IPS-20b (cell line): ENCODE data around the gene MYH15.
A peak's percentile ranks its signal among the peaks of the same experiment; 100 is the strongest.

ENCODE experiments used
- H3K27ac ChIP-seq: one replicate; pipeline ENCODE4 v1.5.1; 2013; ENCODE audit warnings: low read length
- H3K27me3 ChIP-seq: 2 replicates; pipeline ENCODE4 v1.6.1; 2013; ENCODE audit warnings: mild to moderate bottlenecking, low read length, inconsistent platforms; ENCODE audit not compliant: insufficient read depth
- H3K36me3 ChIP-seq: 2 replicates; pipeline ENCODE4 v1.6.1; 2013; ENCODE audit warnings: low read depth, mild to moderate bottlenecking, inconsistent platforms, low read length, moderate library complexity; ENCODE audit not compliant: insufficient read depth
- H3K4me1 ChIP-seq: 2 replicates; pipeline ENCODE4 v1.6.1; 2013; ENCODE audit warnings: mild to moderate bottlenecking, control low read depth, inconsistent platforms, low read length, moderate library complexity; ENCODE audit not compliant: insufficient read depth
- H3K4me3 ChIP-seq: 2 replicates; pipeline ENCODE4 v1.5.1; 2013; ENCODE audit warnings: mild to moderate bottlenecking, low read length, inconsistent platforms
- H3K9ac ChIP-seq: 2 replicates; pipeline ENCODE4 v1.6.1; 2013; ENCODE audit warnings: low read depth, mild to moderate bottlenecking, inconsistent platforms, low read length, moderate library complexity
- H3K9me3 ChIP-seq: 2 replicates; pipeline ENCODE4 v1.6.1; 2013; ENCODE audit warnings: mild to moderate bottlenecking, low read depth, low read length, inconsistent platforms; ENCODE audit not compliant: insufficient read depth

Gene MYH15

GRCh38 chr3:108487439-108487838 is 23.0 kb downstream of the MYH15 start:
- Histone ChIP-seq H3K4me3 (no peak overlapping the region), H3K27ac (no peak overlapping the region), H3K4me1 (peaks cover 22% of the 10 kb centered on the region), H3K9me3 (no peaks in the 10 kb centered on the region), H3K27me3 (no peaks in the 10 kb centered on the region), H3K36me3 (no peaks in the 10 kb centered on the region), H3K9ac (no peak overlapping the region)

GRCh38 chr3:108486941-108487340 is 23.5 kb downstream of the MYH15 start:
- Histone ChIP-seq H3K4me1 (peaks cover 22% of the 10 kb centered on the region), H3K27me3 (no peaks in the 10 kb centered on the region), H3K36me3 (no peaks in the 10 kb centered on the region), H3K9ac (no peak overlapping the region), H3K9me3 (no peaks in the 10 kb centered on the region), H3K4me3 (no peak overlapping the region), H3K27ac (no peak overlapping the region)

DNA sequence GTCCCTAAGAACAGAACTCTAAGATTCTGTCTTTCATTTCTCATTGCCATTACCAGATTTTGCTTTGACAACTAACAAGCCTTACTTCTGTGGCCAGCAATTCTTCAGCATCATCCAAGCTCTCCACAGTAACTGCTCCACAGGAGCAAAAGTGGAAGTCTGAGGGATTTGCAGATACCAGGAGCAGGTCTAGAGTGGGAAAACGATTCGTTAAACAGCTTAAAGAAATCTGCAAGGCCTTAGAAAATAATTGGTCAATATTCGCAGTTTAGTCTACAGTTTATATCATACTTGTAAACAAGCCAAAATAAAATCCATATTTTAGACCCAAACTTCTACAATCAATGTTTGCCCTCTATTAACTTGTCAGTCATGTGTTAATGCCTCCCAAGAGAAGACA is 24.1 kb downstream of the MYH15 start:
- peaks cover 22% of the 10 kb centered on the region for H3K4me1 ChIP-seq
- no peak overlapping the region for H3K9ac ChIP-seq
- no peak overlapping the region for H3K27ac ChIP-seq

DNA sequence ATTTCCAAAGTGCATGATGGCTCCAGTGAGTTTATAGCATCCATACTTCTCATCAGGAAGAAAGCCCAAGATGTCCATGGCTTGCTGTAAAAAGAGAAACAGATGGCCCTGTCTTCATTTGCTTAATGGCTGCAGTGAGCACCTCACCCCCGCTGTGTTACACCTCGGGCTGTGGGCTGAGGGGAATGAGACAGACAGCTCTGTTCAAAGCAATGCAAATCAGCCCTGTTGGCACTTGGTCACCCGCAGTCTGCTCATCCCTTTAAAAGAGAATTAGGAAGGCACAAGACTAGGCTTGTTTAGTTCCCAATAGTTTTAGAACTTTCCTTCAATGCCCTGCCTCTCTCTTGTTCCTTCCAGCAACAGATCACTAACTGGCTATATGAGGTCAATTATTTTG is 25.2 kb downstream of the MYH15 start:
- Histone ChIP-seq H3K9me3 (no peaks in the 10 kb centered on the region), H3K4me3 (peak overlapping the region; percentile 44; the same call in 1 of the 2 replicates), H3K36me3 (no peaks in the 10 kb centered on the region), H3K4me1 (peaks cover 22% of the 10 kb centered on the region), H3K9ac (no peak overlapping the region), H3K27ac (no peak overlapping the region), H3K27me3 (no peaks in the 10 kb centered on the region)

More for the DNA sequence above, 24.1 kb downstream of the MYH15 start:
- Histone ChIP-seq H3K36me3 (no peaks in the 10 kb centered on the region), H3K4me3 (no peak overlapping the region), H3K9me3 (no peaks in the 10 kb centered on the region), H3K27me3 (no peaks in the 10 kb centered on the region)

GRCh38 chr3:108479224-108479623 is 31.2 kb downstream of the MYH15 start:
- H3K9me3 ChIP-seq: no peaks in the 10 kb centered on the region
- H3K27ac ChIP-seq: no peak overlapping the region
- H3K9ac ChIP-seq: no peak overlapping the region
- H3K4me3 ChIP-seq: no peak overlapping the region
- H3K36me3 ChIP-seq: no peaks in the 10 kb centered on the region
- H3K4me1 ChIP-seq: no peaks in the 10 kb centered on the region
- H3K27me3 ChIP-seq: no peaks in the 10 kb centered on the region

- Histone ChIP-seq H3K9ac (no peak overlapping the region), H3K4me1 (peaks cover 5% of the 10 kb centered on the region; the same call in 1 of the 2 replicates), H3K9me3 (no peaks in the 10 kb centered on the region), H3K4me3 (no peak overlapping the region), H3K36me3 (no peaks in the 10 kb centered on the region), H3K27me3 (no peaks in the 10 kb centered on the region), H3K27ac (no peak overlapping the region)
Observed at GRCh38 chr3:108477511-108478147, 32.8 kb downstream of the MYH15 start.

GRCh38 chr3:108475220-108475782 is 35.1 kb downstream of the MYH15 start:
- Histone ChIP-seq H3K4me3 (no peak overlapping the region), H3K27ac (no peak overlapping the region), H3K4me1 (peaks cover 17% of the 10 kb centered on the region), H3K9ac (no peak overlapping the region), H3K9me3 (no peaks in the 10 kb centered on the region), H3K36me3 (no peaks in the 10 kb centered on the region), H3K27me3 (no peaks in the 10 kb centered on the region)

DNA sequence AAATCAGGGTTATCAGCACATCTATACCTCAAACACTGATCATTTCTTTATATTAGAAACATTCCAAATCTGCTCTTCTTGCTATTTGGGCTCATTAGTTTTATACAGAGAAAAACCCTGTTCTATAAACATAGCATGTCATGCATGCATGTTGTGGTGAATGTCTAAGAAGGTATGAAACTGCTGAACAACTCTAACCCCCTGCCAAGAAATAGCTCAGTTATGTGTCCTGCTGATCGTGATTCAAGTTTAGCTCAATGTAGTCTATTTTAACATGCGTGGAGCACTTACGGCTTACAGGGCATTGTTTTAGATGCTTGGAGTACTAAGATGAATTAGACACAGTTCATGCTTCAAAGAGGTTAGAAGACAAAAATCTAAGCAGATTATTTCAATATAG is 35.8 kb downstream of the MYH15 start:
- peaks cover 17% of the 10 kb centered on the region for H3K4me1 ChIP-seq
- H3K4me3 ChIP-seq: no peak overlapping the region
- no peaks in the 10 kb centered on the region for H3K9me3 ChIP-seq
- H3K27me3 ChIP-seq: no peaks in the 10 kb centered on the region
- no peak overlapping the region for H3K9ac ChIP-seq
- H3K27ac ChIP-seq: no peak overlapping the region
- H3K36me3 ChIP-seq: no peaks in the 10 kb centered on the region

DNA sequence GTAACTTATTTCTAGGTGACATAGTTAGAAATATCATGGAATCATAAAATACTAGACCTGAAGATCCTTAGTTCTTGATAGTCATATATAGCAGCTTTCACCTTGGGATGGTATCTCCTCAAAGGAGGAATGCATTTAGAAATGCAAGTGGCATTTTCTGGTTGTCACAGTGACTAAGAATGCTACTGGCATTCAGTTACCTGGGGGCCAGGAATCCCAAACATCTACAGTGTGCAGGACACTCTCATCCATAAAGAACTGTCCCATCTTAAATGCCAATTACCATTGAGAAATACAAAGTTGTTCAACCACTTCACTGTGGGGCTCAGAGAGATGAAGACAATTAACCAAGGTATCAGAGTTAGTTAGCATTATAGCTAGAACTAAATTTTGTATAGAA is 36.7 kb downstream of the MYH15 start:
- Histone ChIP-seq H3K9ac (no peak overlapping the region), H3K27ac (no peak overlapping the region), H3K9me3 (no peaks in the 10 kb centered on the region), H3K27me3 (no peaks in the 10 kb centered on the region), H3K4me1 (peaks cover 17% of the 10 kb centered on the region), H3K4me3 (no peak overlapping the region), H3K36me3 (no peaks in the 10 kb centered on the region)

- Histone ChIP-seq H3K9ac (no peak overlapping the region), H3K36me3 (no peaks in the 10 kb centered on the region), H3K9me3 (no peaks in the 10 kb centered on the region), H3K4me3 (no peak overlapping the region), H3K4me1 (peaks cover 17% of the 10 kb centered on the region), H3K27me3 (no peaks in the 10 kb centered on the region), H3K27ac (no peak overlapping the region)
Observed at GRCh38 chr3:108472001-108472591, 38.3 kb downstream of the MYH15 start.

- Histone ChIP-seq H3K36me3 (no peaks in the 10 kb centered on the region), H3K4me3 (no peak overlapping the region), H3K9me3 (no peaks in the 10 kb centered on the region), H3K9ac (no peak overlapping the region), H3K27me3 (no peaks in the 10 kb centered on the region), H3K27ac (no peak overlapping the region), H3K4me1 (peaks cover 17% of the 10 kb centered on the region)
Observed at GRCh38 chr3:108471426-108471825, 39.0 kb downstream of the MYH15 start.

DNA sequence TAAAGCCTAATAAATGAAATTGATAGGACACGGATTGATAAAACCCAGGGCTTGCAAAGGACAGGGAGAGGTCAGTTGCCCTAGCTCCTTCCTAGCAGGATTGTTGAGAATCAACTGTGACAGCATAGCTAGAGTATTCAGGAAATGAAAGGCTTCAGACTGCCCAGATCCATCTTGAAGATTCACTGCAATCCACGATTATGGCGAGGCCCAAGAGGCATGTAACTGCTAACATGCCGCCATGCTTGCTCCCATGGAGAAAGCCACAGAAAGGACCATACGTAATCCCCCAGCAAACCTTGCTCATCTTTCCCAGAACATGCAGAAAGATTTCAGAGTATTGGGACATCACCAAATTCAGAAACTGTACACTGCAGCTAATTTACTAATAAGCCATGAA is 41.3 kb downstream of the MYH15 start:
- Histone ChIP-seq H3K4me3 (no peak overlapping the region), H3K4me1 (peaks cover 17% of the 10 kb centered on the region), H3K27me3 (no peaks in the 10 kb centered on the region), H3K36me3 (no peaks in the 10 kb centered on the region), H3K27ac (no peak overlapping the region), H3K9ac (no peak overlapping the region), H3K9me3 (no peaks in the 10 kb centered on the region)
